ENCODE results near the gene CPNE2. TPM values are rescaled to one million over a fixed set of nuclear protein-coding genes. Genes with fewer than 3 reads are reported as not detected.
A peak's percentile ranks its signal among the peaks of the same experiment; 100 is the strongest.

The CPNE2 gene
- total RNA-seq, 1 donor from 2014 or later, result 9.9 TPM

- H3K27me3 Mint-ChIP-seq (ENCODE audit: low read depth), result no peaks in the 10 kb centered on the region
- H3K4me1 Mint-ChIP-seq (ENCODE audit: low read depth), result peaks cover 37% of the 10 kb centered on the region
- H3K9me3 Mint-ChIP-seq, result no peaks in the 10 kb centered on the region
- intact Hi-C loops (cut with micrococcal nuclease), result no loop called here
- no peaks in the 10 kb centered on the region for H3K36me3 Mint-ChIP-seq (ENCODE audit: low read depth)
- no peak for DNase-seq (ENCODE audit: low spot score)
- H3K4me3 Mint-ChIP-seq (ENCODE audit: low read depth), result no peak overlapping the region
- H3K27ac Mint-ChIP-seq, result no peak overlapping the region
These were observed 33.0 kb downstream of the CPNE2 start for GRCh38 chr16:57125376-57125775.

GRCh38 chr16:57125969-57126368 lies 33.6 kb downstream of the CPNE2 start:
- peaks cover 41% of the 10 kb centered on the region for H3K4me1 Mint-ChIP-seq (ENCODE audit: low read depth)
- DNase-seq (ENCODE audit: low spot score), result no peak
- no peak overlapping the region for H3K27ac Mint-ChIP-seq
- intact Hi-C loops (cut with micrococcal nuclease), result no loop called here
- H3K4me3 Mint-ChIP-seq (ENCODE audit: low read depth), result no peak overlapping the region
- H3K36me3 Mint-ChIP-seq (ENCODE audit: low read depth), result no peaks in the 10 kb centered on the region
- no peaks in the 10 kb centered on the region for H3K27me3 Mint-ChIP-seq (ENCODE audit: low read depth)
- H3K9me3 Mint-ChIP-seq, result no peaks in the 10 kb centered on the region

- no peak overlapping the region for H3K27ac Mint-ChIP-seq
These were observed 34.0 kb downstream of the CPNE2 start for GRCh38 chr16:57126411-57126810.

GRCh38 chr16:57127037-57127763 lies 34.8 kb downstream of the CPNE2 start:
- Mint-ChIP-seq H3K27me3 (ENCODE audit: low read depth) (no peaks in the 10 kb centered on the region), H3K9me3 (no peaks in the 10 kb centered on the region), H3K36me3 (ENCODE audit: low read depth) (no peaks in the 10 kb centered on the region), H3K4me1 (ENCODE audit: low read depth) (peaks cover 41% of the 10 kb centered on the region), H3K27ac (peak overlapping the region; percentile 32), H3K4me3 (ENCODE audit: low read depth) (no peak overlapping the region)
- DNase-seq (ENCODE audit: low spot score), result no peak
- intact Hi-C loops (cut with micrococcal nuclease), result no loop called here

More at GRCh38 chr16:57126411-57126810, 34.0 kb downstream of the CPNE2 start:
- H3K4me3 Mint-ChIP-seq (ENCODE audit: low read depth), result no peak overlapping the region
- peaks cover 41% of the 10 kb centered on the region for H3K4me1 Mint-ChIP-seq (ENCODE audit: low read depth)
- H3K27me3 Mint-ChIP-seq (ENCODE audit: low read depth), result no peaks in the 10 kb centered on the region
- H3K9me3 Mint-ChIP-seq, result no peaks in the 10 kb centered on the region
- no peaks in the 10 kb centered on the region for H3K36me3 Mint-ChIP-seq (ENCODE audit: low read depth)
- intact Hi-C loops (cut with micrococcal nuclease), result no loop called here
- no peak for DNase-seq (ENCODE audit: low spot score)

GRCh38 chr16:57127836-57128235 lies 35.5 kb downstream of the CPNE2 start:
- peaks cover 42% of the 10 kb centered on the region for H3K4me1 Mint-ChIP-seq (ENCODE audit: low read depth)
- intact Hi-C loops (cut with micrococcal nuclease), result no loop called here
- no peak for DNase-seq (ENCODE audit: low spot score)
- no peak overlapping the region for H3K4me3 Mint-ChIP-seq (ENCODE audit: low read depth)
- H3K27ac Mint-ChIP-seq, result peak overlapping the region; percentile 32
- H3K36me3 Mint-ChIP-seq (ENCODE audit: low read depth), result no peaks in the 10 kb centered on the region
- H3K27me3 Mint-ChIP-seq (ENCODE audit: low read depth), result no peaks in the 10 kb centered on the region
- no peaks in the 10 kb centered on the region for H3K9me3 Mint-ChIP-seq

GRCh38 chr16:57128771-57129389 lies 36.5 kb downstream of the CPNE2 start:
- Mint-ChIP-seq H3K9me3 (no peaks in the 10 kb centered on the region), H3K27ac (peak overlapping the region; percentile 89), H3K27me3 (ENCODE audit: low read depth) (no peaks in the 10 kb centered on the region), H3K4me1 (ENCODE audit: low read depth) (peaks cover 45% of the 10 kb centered on the region), H3K4me3 (ENCODE audit: low read depth) (no peak overlapping the region), H3K36me3 (ENCODE audit: low read depth) (no peaks in the 10 kb centered on the region)
- peak; percentile 22 for DNase-seq (ENCODE audit: low spot score)
- intact Hi-C loops (cut with micrococcal nuclease), result no loop called here

- intact Hi-C loops (cut with micrococcal nuclease), result no loop called here
- H3K27me3 Mint-ChIP-seq (ENCODE audit: low read depth), result no peaks in the 10 kb centered on the region
- DNase-seq (ENCODE audit: low spot score), result no peak
- no peaks in the 10 kb centered on the region for H3K9me3 Mint-ChIP-seq
- H3K27ac Mint-ChIP-seq, result no peak overlapping the region
- no peaks in the 10 kb centered on the region for H3K36me3 Mint-ChIP-seq (ENCODE audit: low read depth)
- no peak overlapping the region for H3K4me3 Mint-ChIP-seq (ENCODE audit: low read depth)
- H3K4me1 Mint-ChIP-seq (ENCODE audit: low read depth), result peaks cover 50% of the 10 kb centered on the region
These were observed 38.6 kb downstream of the CPNE2 start for GRCh38 chr16:57130950-57131321.

GRCh38 chr16:57131351-57131970 lies 39.1 kb downstream of the CPNE2 start:
- Mint-ChIP-seq H3K27ac (no peak overlapping the region), H3K36me3 (ENCODE audit: low read depth) (no peaks in the 10 kb centered on the region), H3K9me3 (no peaks in the 10 kb centered on the region), H3K27me3 (ENCODE audit: low read depth) (no peaks in the 10 kb centered on the region), H3K4me1 (ENCODE audit: low read depth) (peaks cover 50% of the 10 kb centered on the region), H3K4me3 (ENCODE audit: low read depth) (no peak overlapping the region)
- intact Hi-C loops (cut with micrococcal nuclease), result no loop called here
- DNase-seq (ENCODE audit: low spot score), result no peak

- H3K27ac Mint-ChIP-seq, result no peak overlapping the region
These were observed 40.1 kb downstream of the CPNE2 start for GRCh38 chr16:57132470-57132869.

GRCh38 chr16:57133031-57133430 lies 40.6 kb downstream of the CPNE2 start:
- no peak for DNase-seq (ENCODE audit: low spot score)
- Mint-ChIP-seq H3K9me3 (no peaks in the 10 kb centered on the region), H3K4me3 (ENCODE audit: low read depth) (no peak overlapping the region), H3K27me3 (ENCODE audit: low read depth) (no peaks in the 10 kb centered on the region), H3K36me3 (ENCODE audit: low read depth) (no peaks in the 10 kb centered on the region), H3K4me1 (ENCODE audit: low read depth) (peaks cover 37% of the 10 kb centered on the region), H3K27ac (no peak overlapping the region)
- intact Hi-C loops (cut with micrococcal nuclease), result no loop called here

More at GRCh38 chr16:57132470-57132869, 40.1 kb downstream of the CPNE2 start:
- intact Hi-C loops (cut with micrococcal nuclease), result no loop called here
- Mint-ChIP-seq H3K36me3 (ENCODE audit: low read depth) (no peaks in the 10 kb centered on the region), H3K27me3 (ENCODE audit: low read depth) (no peaks in the 10 kb centered on the region), H3K4me3 (ENCODE audit: low read depth) (no peak overlapping the region), H3K9me3 (no peaks in the 10 kb centered on the region), H3K4me1 (ENCODE audit: low read depth) (peaks cover 42% of the 10 kb centered on the region)
- DNase-seq (ENCODE audit: low spot score), result no peak

- H3K27ac Mint-ChIP-seq, result peak overlapping the region; percentile 61
- no peak overlapping the region for H3K4me3 Mint-ChIP-seq (ENCODE audit: low read depth)
- no peaks in the 10 kb centered on the region for H3K9me3 Mint-ChIP-seq
- H3K27me3 Mint-ChIP-seq (ENCODE audit: low read depth), result no peaks in the 10 kb centered on the region
- DNase-seq (ENCODE audit: low spot score), result no peak
- no peaks in the 10 kb centered on the region for H3K36me3 Mint-ChIP-seq (ENCODE audit: low read depth)
- intact Hi-C loops (cut with micrococcal nuclease), result no loop called here
- H3K4me1 Mint-ChIP-seq (ENCODE audit: low read depth), result peaks cover 33% of the 10 kb centered on the region
These were observed 41.5 kb downstream of the CPNE2 start for GRCh38 chr16:57133886-57134285.

- H3K27me3 Mint-ChIP-seq (ENCODE audit: low read depth), result no peaks in the 10 kb centered on the region
- H3K9me3 Mint-ChIP-seq, result no peaks in the 10 kb centered on the region
- intact Hi-C loops (cut with micrococcal nuclease), result no loop called here
- H3K4me1 Mint-ChIP-seq (ENCODE audit: low read depth), result peaks cover 28% of the 10 kb centered on the region
- H3K27ac Mint-ChIP-seq, result peak overlapping the region; percentile 67
- no peaks in the 10 kb centered on the region for H3K36me3 Mint-ChIP-seq (ENCODE audit: low read depth)
- peak; percentile 18 for DNase-seq (ENCODE audit: low spot score)
- no peak overlapping the region for H3K4me3 Mint-ChIP-seq (ENCODE audit: low read depth)
These were observed 42.6 kb downstream of the CPNE2 start for GRCh38 chr16:57134982-57135381.

- Mint-ChIP-seq H3K27ac (no peak overlapping the region), H3K36me3 (ENCODE audit: low read depth) (no peaks in the 10 kb centered on the region), H3K27me3 (ENCODE audit: low read depth) (no peaks in the 10 kb centered on the region), H3K9me3 (no peaks in the 10 kb centered on the region), H3K4me1 (ENCODE audit: low read depth) (peaks cover 31% of the 10 kb centered on the region), H3K4me3 (ENCODE audit: low read depth) (no peak overlapping the region)
- intact Hi-C loops (cut with micrococcal nuclease), result no loop called here
- DNase-seq (ENCODE audit: low spot score), result no peak
These were observed 44.7 kb downstream of the CPNE2 start for GRCh38 chr16:57137043-57137442.

All from activated T-helper 2 cell treated with anti-CD3 and anti-CD28 coated beads, Interferon-gamma antibody, Interleukin-2, Interleukin-4, amounts not matched to agents 10 μg/mL and 5 μg/mL and 100 μg/mL, durations not matched to agents 14 hours and 24 hours and 36 hours (primary cell).